Fibroblast of peridontal ligament (primary cell): ENCODE data around the gene NME9.
A peak's percentile ranks its signal among the peaks of the same experiment; 100 is the strongest.
"Not testable (repeated sequence)": the region's sequence is repeated elsewhere in the genome, so short reads cannot be mapped to it uniquely, and the experiment has no call there.

Experiments used
- DNase-seq: peaks from one replicate; pipeline ENCODE4 v3.0.0-alpha.2; 2010; ENCODE audit errors: extremely low read depth

The NME9 gene

GRCh38 chr3:138329127-138329983, at the start of gene NME9:
TSS of gene NME9 (minus strand) at chr3:138329851. CDS start at chr3:138329335, 516 bp downstream.
- DNase-seq, result peak; percentile 49

- no peak for DNase-seq
These were observed 49.3 kb upstream of the NME9 start for GRCh38 chr3:138378990-138379389.

- no peak for DNase-seq
These were observed 48.7 kb upstream of the NME9 start for GRCh38 chr3:138378331-138378730.

GRCh38 chr3:138377804-138378203, 48.2 kb upstream of the NME9 start:
- DNase-seq, result no peak

GRCh38 chr3:138377212-138377611, 47.6 kb upstream of the NME9 start:
- not testable (repeated sequence) for DNase-seq

- no peak for DNase-seq
These were observed 47.0 kb upstream of the NME9 start for GRCh38 chr3:138376663-138377062.

- no peak for DNase-seq
These were observed 45.8 kb upstream of the NME9 start for GRCh38 chr3:138375447-138375846.

- DNase-seq, result no peak
These were observed 45.0 kb upstream of the NME9 start for GRCh38 chr3:138374573-138375134.

GRCh38 chr3:138373736-138374094, 44.1 kb upstream of the NME9 start:
- DNase-seq, result no peak

GRCh38 chr3:138373087-138373735, 43.6 kb upstream of the NME9 start:
- no peak for DNase-seq

GRCh38 chr3:138371070-138371965, 41.7 kb upstream of the NME9 start:
- DNase-seq, result no peak

GRCh38 chr3:138370321-138370720, 40.7 kb upstream of the NME9 start:
- DNase-seq, result no peak

GRCh38 chr3:138369151-138369900, 39.7 kb upstream of the NME9 start:
- no peak for DNase-seq

- DNase-seq, result peak; percentile 31
These were observed 38.3 kb upstream of the NME9 start for GRCh38 chr3:138367911-138368310.

GRCh38 chr3:138367326-138367850, 37.7 kb upstream of the NME9 start:
- no peak for DNase-seq

GRCh38 chr3:138366006-138366759, 36.5 kb upstream of the NME9 start:
- DNase-seq, result no peak

- no peak for DNase-seq
These were observed 35.6 kb upstream of the NME9 start for GRCh38 chr3:138365253-138365555.

GRCh38 chr3:138364356-138365252, 35.0 kb upstream of the NME9 start:
- DNase-seq, result no peak

GRCh38 chr3:138363322-138363721, 33.7 kb upstream of the NME9 start:
- no peak for DNase-seq
